ENCODE measurements around the gene AFF2.

DNA sequence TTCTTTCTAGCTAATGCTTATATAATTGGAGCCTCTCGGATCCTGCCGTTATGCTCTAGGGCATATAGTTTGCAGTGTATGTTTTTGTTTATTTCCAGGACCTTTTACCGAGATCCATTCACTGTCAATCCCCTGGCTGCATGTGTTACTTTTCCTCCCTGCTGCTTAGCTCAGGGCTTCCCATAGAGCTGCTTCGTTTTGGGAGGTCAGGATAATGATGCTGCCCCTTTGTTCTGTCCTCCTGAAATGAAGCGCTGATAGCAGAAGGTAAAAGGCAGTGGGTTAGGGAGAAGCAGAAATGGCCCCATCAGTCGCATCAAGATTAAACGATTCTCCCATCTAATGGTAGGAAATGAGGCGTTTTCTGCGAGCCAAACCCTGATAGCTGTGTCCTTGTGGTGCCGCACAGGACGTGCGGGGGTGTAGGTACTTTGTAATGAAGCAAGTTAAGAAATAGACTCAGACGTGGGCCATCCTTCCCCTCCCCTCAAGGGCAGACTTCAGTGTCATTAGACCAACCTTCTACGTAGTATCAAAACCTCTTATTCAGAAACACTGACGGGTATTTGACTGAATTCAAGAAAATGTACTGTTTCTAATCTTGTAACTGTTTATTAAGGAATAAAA is 37.3 kb downstream of the AFF2 start:
- TF ChIP-seq, protein P1, sequence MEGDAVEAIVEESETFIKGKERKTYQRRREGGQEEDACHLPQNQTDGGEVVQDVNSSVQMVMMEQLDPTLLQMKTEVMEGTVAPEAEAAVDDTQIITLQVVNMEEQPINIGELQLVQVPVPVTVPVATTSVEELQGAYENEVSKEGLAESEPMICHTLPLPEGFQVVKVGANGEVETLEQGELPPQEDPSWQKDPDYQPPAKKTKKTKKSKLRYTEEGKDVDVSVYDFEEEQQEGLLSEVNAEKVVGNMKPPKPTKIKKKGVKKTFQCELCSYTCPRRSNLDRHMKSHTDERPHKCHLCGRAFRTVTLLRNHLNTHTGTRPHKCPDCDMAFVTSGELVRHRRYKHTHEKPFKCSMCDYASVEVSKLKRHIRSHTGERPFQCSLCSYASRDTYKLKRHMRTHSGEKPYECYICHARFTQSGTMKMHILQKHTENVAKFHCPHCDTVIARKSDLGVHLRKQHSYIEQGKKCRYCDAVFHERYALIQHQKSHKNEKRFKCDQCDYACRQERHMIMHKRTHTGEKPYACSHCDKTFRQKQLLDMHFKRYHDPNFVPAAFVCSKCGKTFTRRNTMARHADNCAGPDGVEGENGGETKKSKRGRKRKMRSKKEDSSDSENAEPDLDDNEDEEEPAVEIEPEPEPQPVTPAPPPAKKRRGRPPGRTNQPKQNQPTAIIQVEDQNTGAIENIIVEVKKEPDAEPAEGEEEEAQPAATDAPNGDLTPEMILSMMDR (IDR thresholded peaks at IDR 0.05), result no peak
- TF ChIP-seq POLR2A (IDR thresholded peaks at IDR 0.05), result no peak
